Measurements from ENCODE around the gene IRF2.

DNA sequence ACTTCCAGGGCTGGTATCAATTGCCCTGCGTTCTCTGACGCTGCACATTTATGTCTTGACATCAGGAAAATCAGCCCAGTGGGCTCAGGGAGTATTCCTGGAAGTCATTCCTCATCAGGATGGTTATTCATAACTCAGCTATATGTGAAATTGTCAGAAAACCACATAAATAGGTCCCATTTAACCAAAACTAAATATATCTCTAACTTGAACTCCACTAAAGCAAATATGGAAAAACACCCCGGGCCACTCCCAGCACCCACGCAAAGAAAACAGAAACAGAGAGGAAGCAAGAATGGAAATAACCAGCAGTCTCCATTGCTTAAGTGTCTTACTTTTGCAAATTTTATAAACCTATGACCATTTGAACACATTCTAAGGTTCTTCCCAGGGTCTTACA is 112.0 kb downstream of the IRF2 start:
- TF ChIP-seq, protein P1, sequence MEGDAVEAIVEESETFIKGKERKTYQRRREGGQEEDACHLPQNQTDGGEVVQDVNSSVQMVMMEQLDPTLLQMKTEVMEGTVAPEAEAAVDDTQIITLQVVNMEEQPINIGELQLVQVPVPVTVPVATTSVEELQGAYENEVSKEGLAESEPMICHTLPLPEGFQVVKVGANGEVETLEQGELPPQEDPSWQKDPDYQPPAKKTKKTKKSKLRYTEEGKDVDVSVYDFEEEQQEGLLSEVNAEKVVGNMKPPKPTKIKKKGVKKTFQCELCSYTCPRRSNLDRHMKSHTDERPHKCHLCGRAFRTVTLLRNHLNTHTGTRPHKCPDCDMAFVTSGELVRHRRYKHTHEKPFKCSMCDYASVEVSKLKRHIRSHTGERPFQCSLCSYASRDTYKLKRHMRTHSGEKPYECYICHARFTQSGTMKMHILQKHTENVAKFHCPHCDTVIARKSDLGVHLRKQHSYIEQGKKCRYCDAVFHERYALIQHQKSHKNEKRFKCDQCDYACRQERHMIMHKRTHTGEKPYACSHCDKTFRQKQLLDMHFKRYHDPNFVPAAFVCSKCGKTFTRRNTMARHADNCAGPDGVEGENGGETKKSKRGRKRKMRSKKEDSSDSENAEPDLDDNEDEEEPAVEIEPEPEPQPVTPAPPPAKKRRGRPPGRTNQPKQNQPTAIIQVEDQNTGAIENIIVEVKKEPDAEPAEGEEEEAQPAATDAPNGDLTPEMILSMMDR (IDR thresholded peaks at IDR 0.05), result no peak
- no peak for TF ChIP-seq POLR2A (IDR thresholded peaks at IDR 0.05)
